Left lung (tissue), 10 donors: ENCODE results near the gene AOPEP. TPM values are rescaled to one million over a fixed set of nuclear protein-coding genes. Genes with fewer than 3 reads are reported as not detected.

ENCODE experiments used
- ATAC-seq: fragments of 200-7000 bp; cut with Tn5 transposase; one replicate; pipeline ENCODE4 v1.9.1; 2020; ENCODE audit warnings: moderate library complexity
- DNase-seq, 4 donors: peaks; one replicate each; pipeline ENCODE4 v3.0.0-alpha.2; 2013 to 2020
- H3K27ac ChIP-seq, 2 donors: fragments of 200-600 bp; sonication (generic) in 1 of 2; one replicate each; pipeline versions ENCODE4 v1.5.0 to v1.8.0; 2020 to 2021
- H3K27me3 ChIP-seq, 2 donors: fragments of 200-600 bp; sonication (generic) in 1 of 2; one replicate each; pipeline versions ENCODE4 v1.5.0 to v1.8.0; 2020 to 2021
- H3K36me3 ChIP-seq, 2 donors: fragments of 200-600 bp; sonication (generic) in 1 of 2; one replicate each; pipeline versions ENCODE4 v1.5.0 to v1.8.0; 2020 to 2021
- H3K4me1 ChIP-seq, 2 donors: fragments of 200-600 bp; one replicate each; pipeline ENCODE4 v1.8.0; 2021
- H3K4me3 ChIP-seq, 2 donors: fragments of 200-600 bp; sonication (generic) in 1 of 2; one replicate each; pipeline versions ENCODE4 v1.5.0 to v1.8.0; 2020 to 2021; ENCODE audit warnings: mild to moderate bottlenecking in 1 of 2
- H3K9me3 ChIP-seq, 2 donors: fragments of 200-600 bp; sonication (generic) in 1 of 2; one replicate each; pipeline versions ENCODE4 v1.5.0 to v1.8.0; 2020 to 2021
- CTCF ChIP-seq, 2 donors: fragments of 200-600 bp; sonication (generic) in 1 of 2; IDR thresholded peaks; one replicate each; pipeline versions ENCODE4 v1.5.0 to v1.8.0; 2021; ENCODE audit warnings: antibody characterized with exemption in 2 of 2
- intact Hi-C, 2 donors: fragments of 100-400 bp; cut with DNase I; formaldehyde crosslinking; loops; one replicate each; pipeline versions ENCODE4 v1.11.2 to v1.14.2; 2022
- polyA plus RNA-seq, 6 donors: library from polyadenylated mRNA; unstranded; fragments of 120-200 nt; gene quantifications; one replicate each; pipeline ENCODE4 v1.2.1, GENCODE V29; 2013; ENCODE audit not compliant: insufficient read length in 6 of 6
- total RNA-seq, 2 donors: library from RNA; stranded (reverse); fragmentation: NEBNext Ultra II Directional; extraction: Animal tissue kit (Norgen Biotek cat#: 25700); gene quantifications; one replicate each; pipeline ENCODE4 v1.2.1, GENCODE V29; 2021
- donor health status: DM: no; HTN: yes; CAD: no.
- donor health status: DM: no; HTN: no; CAD: no.

AOPEP gene
- total and polyA plus RNA-seq, 8 donors, result 32.5 to 83.2 (median 39.9) TPM

- intact Hi-C loops, result no loop called here
- no peak for ATAC-seq
- Histone ChIP-seq H3K4me3 (no peak overlapping the region), H3K27me3 (no peaks in the 10 kb centered on the region), H3K27ac (no peak overlapping the region), H3K9me3 (no peaks in the 10 kb centered on the region), H3K36me3 (no peaks in the 10 kb centered on the region), H3K4me1 (peaks cover 48 to 62% of the 10 kb centered on the region in 2 donors)
- no peak for DNase-seq
- no peak for TF ChIP-seq CTCF (IDR thresholded peaks at IDR 0.05)
Observed at GRCh38 chr9:95028853-95029219, 302.3 kb downstream of the AOPEP start.

- no peak for DNase-seq
- no peak for TF ChIP-seq CTCF (IDR thresholded peaks at IDR 0.05)
- ATAC-seq, result no peak
- H3K9me3 ChIP-seq, result no peaks in the 10 kb centered on the region
- intact Hi-C loops, result no loop called here
- H3K4me1 ChIP-seq, result peaks cover 43 to 57% of the 10 kb centered on the region in 2 donors
- H3K27ac ChIP-seq, result no peak overlapping the region
- no peaks in the 10 kb centered on the region for H3K27me3 ChIP-seq
- no peaks in the 10 kb centered on the region for H3K36me3 ChIP-seq
- no peak overlapping the region for H3K4me3 ChIP-seq
Observed at GRCh38 chr9:95029288-95029687, 302.8 kb downstream of the AOPEP start.

DNA sequence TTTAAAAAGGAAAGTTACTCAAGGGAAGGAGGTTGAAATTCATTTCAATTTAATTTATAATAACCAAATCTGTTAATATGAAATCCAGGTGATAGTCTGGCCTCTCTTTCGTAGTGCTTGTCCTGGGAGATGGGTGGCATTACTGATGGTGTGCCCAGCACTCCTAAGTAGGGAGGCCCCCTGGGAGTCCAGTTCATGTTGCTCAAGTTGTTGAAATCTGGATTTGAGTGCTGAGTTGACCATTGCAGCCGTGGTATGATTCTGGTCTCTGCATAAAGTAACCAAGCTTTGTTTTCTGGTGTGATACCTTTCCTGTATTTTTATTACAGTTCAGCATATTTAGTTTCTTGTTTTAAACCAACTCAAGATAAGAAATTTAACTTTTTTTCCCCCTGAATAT is 303.2 kb downstream of the AOPEP start:
- H3K36me3 ChIP-seq, result no peaks in the 10 kb centered on the region
- no peak for DNase-seq
- ATAC-seq, result no peak
- no peaks in the 10 kb centered on the region for H3K27me3 ChIP-seq
- H3K4me1 ChIP-seq, result peaks cover 39 to 53% of the 10 kb centered on the region in 2 donors
- no peak for TF ChIP-seq CTCF (IDR thresholded peaks at IDR 0.05)
- intact Hi-C loops, result no loop called here
- no peaks in the 10 kb centered on the region for H3K9me3 ChIP-seq
- no peak overlapping the region for H3K27ac ChIP-seq
- no peak overlapping the region for H3K4me3 ChIP-seq

DNA sequence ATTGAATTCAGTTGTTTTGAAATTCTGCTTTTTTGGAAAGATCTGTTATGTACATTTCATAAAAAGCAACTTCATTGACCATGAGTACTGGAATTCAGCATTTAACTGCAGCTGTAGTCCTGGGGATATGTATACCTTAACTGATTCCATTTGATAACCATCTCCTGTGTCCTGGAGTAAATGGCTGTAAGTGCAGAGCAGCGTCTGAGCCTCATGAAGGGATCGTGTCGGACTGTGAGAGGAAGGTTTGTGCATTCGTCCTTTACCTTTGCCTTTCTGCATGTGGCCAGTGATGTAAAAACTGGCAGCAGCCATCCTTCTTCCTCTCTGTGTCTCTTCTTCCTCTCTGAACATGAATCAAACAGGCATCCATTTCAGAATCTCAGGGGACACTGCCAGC is 303.8 kb downstream of the AOPEP start:
- no peak for TF ChIP-seq CTCF (IDR thresholded peaks at IDR 0.05)
- intact Hi-C loops, result no loop called here
- peaks cover 34 to 49% of the 10 kb centered on the region in 2 donors for H3K4me1 ChIP-seq

DNA sequence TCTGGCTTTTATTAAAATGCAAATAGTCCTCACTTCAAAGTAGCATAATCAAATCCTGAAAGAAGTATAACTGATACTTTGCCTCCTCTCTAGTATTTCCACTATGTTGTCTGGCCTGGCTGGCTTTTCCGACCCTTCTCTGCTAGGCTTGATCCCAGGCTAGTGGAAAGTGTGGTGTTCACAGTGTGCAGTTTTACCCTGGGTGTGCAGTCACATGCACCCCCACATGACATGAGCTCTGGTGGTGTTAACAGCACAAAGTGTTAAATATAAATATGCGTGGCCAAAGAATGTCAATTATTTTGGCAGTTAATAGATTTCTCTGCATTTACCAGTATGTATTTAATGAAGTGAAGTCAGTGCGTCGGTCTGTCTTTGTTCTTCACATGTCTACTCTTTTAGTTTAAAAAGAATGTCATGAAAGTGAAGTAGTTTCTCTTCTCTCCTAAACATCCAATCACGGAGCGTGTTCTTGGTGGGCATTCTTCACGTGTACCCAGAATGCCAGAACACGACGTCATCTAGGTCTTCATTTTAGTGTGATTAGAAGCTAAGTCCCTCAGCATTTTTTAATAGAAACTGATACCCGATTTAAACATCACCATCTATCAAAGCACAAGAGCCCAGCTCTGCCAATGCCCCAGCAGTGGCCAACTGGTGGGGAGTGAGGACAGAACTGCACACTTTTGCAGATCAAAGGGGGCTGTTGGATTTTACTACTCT is 304.6 kb downstream of the AOPEP start:
- no peak for ATAC-seq
- Histone ChIP-seq H3K27ac (peak overlapping the region in 1 of 2 donors; percentile 16), H3K4me1 (peaks cover 30 to 42% of the 10 kb centered on the region in 2 donors)

More for the DNA sequence above, 303.8 kb downstream of the AOPEP start:
- Histone ChIP-seq H3K27ac (no peak overlapping the region), H3K9me3 (no peaks in the 10 kb centered on the region), H3K27me3 (no peaks in the 10 kb centered on the region), H3K4me3 (no peak overlapping the region), H3K36me3 (no peaks in the 10 kb centered on the region)
- ATAC-seq, result no peak
- no peak for DNase-seq

More for the DNA sequence above, 304.6 kb downstream of the AOPEP start:
- TF ChIP-seq CTCF (IDR thresholded peaks at IDR 0.05), result no peak
- H3K9me3 ChIP-seq, result no peaks in the 10 kb centered on the region
- no peak for DNase-seq
- no peaks in the 10 kb centered on the region for H3K36me3 ChIP-seq
- H3K27me3 ChIP-seq, result no peaks in the 10 kb centered on the region
- intact Hi-C loops, result no loop called here
- H3K4me3 ChIP-seq, result no peak overlapping the region
